ENCODE data around the gene ASF1A. TPM values are rescaled to one million over a fixed set of nuclear protein-coding genes. Genes with fewer than 3 reads are reported as not detected.

The ASF1A gene
- total and polyA plus RNA-seq, 2 of the 13 experiments (the other 11 are each of a cell fraction or from before 2014, with no cell fraction given): 14.5 to 49.9 TPM

- TF ChIP-seq HNF1A (IDR thresholded peaks at IDR 0.05; ENCODE audit: low read depth) (no peak), HNF1A (CRISPR knock-in tag; IDR thresholded peaks at IDR 0.05; ENCODE audit: borderline replicate concordance) (peak; percentile 25; the same call in 1 of the 2 replicates), TFAP4 (IDR thresholded peaks at IDR 0.05; ENCODE audit: borderline replicate concordance, low read depth) (no peak), ZNF543 (CRISPR knock-in tag; IDR thresholded peaks at IDR 0.05) (no peak), RBM22 (optimal IDR thresholded peaks at IDR 0.05; ENCODE audit: low read length) (peak; percentile 74), ZSCAN9 (CRISPR knock-in tag; IDR thresholded peaks at IDR 0.05; ENCODE audit: borderline replicate concordance) (peak; percentile 61), ZNF343 (CRISPR knock-in tag; IDR thresholded peaks at IDR 0.05) (no peak), KAT7 (CRISPR knock-in tag; IDR thresholded peaks at IDR 0.05; ENCODE audit: borderline replicate concordance) (no peak; the same call in 1 of the 2 replicates), CHD4 (IDR thresholded peaks at IDR 0.05; ENCODE audit: borderline replicate concordance, low read length) (no peak), ZNF432 (CRISPR knock-in tag; IDR thresholded peaks at IDR 0.05; ENCODE audit: borderline replicate concordance) (no peak), GFI1 (CRISPR knock-in tag; IDR thresholded peaks at IDR 0.05; ENCODE audit: borderline replicate concordance) (no peak; the same call in 1 of the 2 replicates), YEATS2 (CRISPR knock-in tag; IDR thresholded peaks at IDR 0.05; ENCODE audit: borderline replicate concordance) (peak; percentile 83; the same call in 1 of the 2 replicates), RFXAP (CRISPR knock-in tag; IDR thresholded peaks at IDR 0.05; ENCODE audit: borderline replicate concordance) (peak; percentile 74; the same call in 1 of the 2 replicates), HBP1 (CRISPR knock-in tag; IDR thresholded peaks at IDR 0.05; ENCODE audit: low read depth) (no peak; the same call in 1 of the 2 replicates), ATF7 (IDR thresholded peaks at IDR 0.05) (no peak), ATF7 (CRISPR knock-in tag; IDR thresholded peaks at IDR 0.05) (no peak; the same call in 1 of the 2 replicates), ZNF850 (CRISPR knock-in tag; conservative IDR thresholded peaks at IDR 0.05) (peak; percentile 96), ZBTB1 (CRISPR knock-in tag; IDR thresholded peaks at IDR 0.05; ENCODE audit: borderline replicate concordance) (no peak), ZUFSP (CRISPR knock-in tag; IDR thresholded peaks at IDR 0.05; ENCODE audit: borderline replicate concordance) (no peak)
Observed at GRCh38 chr6:118893807-118894424, at the start of gene ASF1A (continued).
